ENCODE measurements around the gene SFRP2.

SFRP2 gene

DNA sequence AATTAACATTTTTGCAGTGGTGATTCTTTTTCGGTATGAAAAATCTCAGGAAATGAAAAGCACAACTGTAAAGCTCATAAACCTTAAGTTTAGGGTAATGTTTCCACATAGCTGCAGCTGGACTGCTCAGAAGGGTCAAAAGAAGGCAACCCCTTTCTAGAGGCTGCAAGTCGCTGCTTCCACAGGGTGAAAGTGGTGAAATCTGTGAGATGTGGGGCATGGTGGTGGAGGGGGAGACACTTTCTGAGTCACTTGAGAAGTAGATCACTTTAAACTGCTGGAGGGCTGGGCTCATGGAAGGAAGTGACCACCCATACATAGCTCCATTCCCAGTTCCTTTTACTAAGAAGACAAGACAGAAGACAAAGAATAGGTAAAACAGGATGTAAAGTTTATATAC lies 8.7 kb downstream of the SFRP2 start:
- DNase-seq (ENCODE audit: low spot score in 2 of 2) (no peak), ATAC-seq (replicated peaks; ENCODE audit: extremely low read depth, poor library complexity, severe bottlenecking) (no peak)
- H3K27ac Mint-ChIP-seq (ENCODE audit: low read depth) = no peak overlapping the region
- no peaks in the 10 kb centered on the region for H3K4me1 Mint-ChIP-seq
- no peak overlapping the region for H3K4me3 Mint-ChIP-seq
- H3K36me3 Mint-ChIP-seq (ENCODE audit: insufficient read depth) = peaks cover 3% of the 10 kb centered on the region
- H3K27me3 Mint-ChIP-seq = peaks cover 91% of the 10 kb centered on the region
- no peaks in the 10 kb centered on the region for H3K9me3 Mint-ChIP-seq

DNA sequence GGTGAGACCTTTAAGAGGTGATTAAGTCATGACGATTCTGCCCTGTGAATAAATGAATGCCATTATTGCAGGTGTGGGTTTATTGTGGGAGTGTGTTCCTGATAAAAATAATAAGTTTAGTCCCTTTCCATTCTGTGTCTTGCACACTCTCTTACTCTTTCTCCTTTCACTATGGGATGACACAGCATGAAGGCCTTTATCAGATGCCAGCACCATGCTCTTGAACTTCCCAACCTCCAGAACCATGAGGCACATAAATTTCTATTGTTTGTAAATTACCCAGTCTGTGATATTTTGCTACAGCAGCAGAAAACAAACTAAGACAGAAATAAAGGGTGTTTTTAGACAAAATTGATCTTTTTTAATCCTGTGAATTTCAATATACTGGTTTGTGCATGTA lies 10.5 kb downstream of the SFRP2 start:
- DNase-seq (ENCODE audit: low spot score in 2 of 2) (no peak), ATAC-seq (replicated peaks; ENCODE audit: extremely low read depth, poor library complexity, severe bottlenecking) (no peak)
- H3K4me3 Mint-ChIP-seq = no peak overlapping the region
- no peaks in the 10 kb centered on the region for H3K4me1 Mint-ChIP-seq
- H3K36me3 Mint-ChIP-seq (ENCODE audit: insufficient read depth) = peaks cover 3% of the 10 kb centered on the region
- H3K27me3 Mint-ChIP-seq = peaks cover 77% of the 10 kb centered on the region
- H3K27ac Mint-ChIP-seq (ENCODE audit: low read depth) = no peak overlapping the region
- H3K9me3 Mint-ChIP-seq = no peaks in the 10 kb centered on the region

DNA sequence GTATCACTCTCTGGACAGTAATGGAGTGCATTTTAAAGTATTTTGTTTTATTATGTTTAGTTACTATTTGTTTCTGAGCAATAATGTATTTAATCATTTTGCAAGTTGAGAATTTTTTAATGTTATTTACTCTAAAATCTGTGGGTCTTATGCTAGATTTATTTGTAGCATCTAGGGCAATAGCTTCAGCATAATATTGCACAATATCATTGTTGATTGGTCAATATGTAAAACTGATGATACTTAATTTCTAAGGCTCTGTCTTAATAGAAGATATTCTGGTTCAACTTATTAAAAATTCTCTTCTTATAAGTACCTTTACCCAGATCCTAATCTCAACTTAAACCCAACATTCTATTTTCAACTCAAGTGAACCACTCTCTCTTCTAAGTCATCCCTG lies 11.5 kb downstream of the SFRP2 start:
- DNase-seq (ENCODE audit: low spot score in 2 of 2) (no peak), ATAC-seq (replicated peaks; ENCODE audit: extremely low read depth, poor library complexity, severe bottlenecking) (no peak)
- Mint-ChIP-seq H3K9me3 (no peaks in the 10 kb centered on the region), H3K4me3 (no peak overlapping the region), H3K4me1 (no peaks in the 10 kb centered on the region), H3K27me3 (peaks cover 77% of the 10 kb centered on the region), H3K27ac (ENCODE audit: low read depth) (no peak overlapping the region), H3K36me3 (ENCODE audit: insufficient read depth) (peaks cover 3% of the 10 kb centered on the region)

DNA sequence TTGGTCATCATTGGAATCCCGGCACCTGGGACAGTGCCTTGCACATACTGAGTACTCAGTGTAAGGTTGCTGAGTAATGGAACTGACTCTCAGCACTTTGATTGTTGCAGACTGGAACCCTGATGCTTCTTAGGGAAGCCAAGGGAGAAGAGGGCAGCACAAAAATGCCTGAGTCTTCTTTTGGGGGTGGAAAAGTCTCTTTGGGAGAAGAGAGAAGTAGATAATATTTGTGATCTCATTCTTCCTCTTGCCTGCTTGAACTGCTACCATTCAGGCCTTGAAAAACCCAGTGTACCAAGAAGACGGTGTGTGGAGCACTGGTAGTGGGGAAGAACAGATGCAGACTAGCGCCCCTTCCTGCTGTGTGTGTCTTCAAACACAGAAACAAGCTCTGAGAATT lies 12.3 kb downstream of the SFRP2 start:
- H3K9me3 Mint-ChIP-seq = no peaks in the 10 kb centered on the region
- peaks cover 77% of the 10 kb centered on the region for H3K27me3 Mint-ChIP-seq
- no peaks in the 10 kb centered on the region for H3K4me1 Mint-ChIP-seq
- no peak for ATAC-seq (replicated peaks; ENCODE audit: extremely low read depth, poor library complexity, severe bottlenecking)
- DNase-seq (ENCODE audit: low spot score in 2 of 2) = no peak
- H3K36me3 Mint-ChIP-seq (ENCODE audit: insufficient read depth) = peaks cover 3% of the 10 kb centered on the region
- no peak overlapping the region for H3K4me3 Mint-ChIP-seq
- H3K27ac Mint-ChIP-seq (ENCODE audit: low read depth) = no peak overlapping the region

DNA sequence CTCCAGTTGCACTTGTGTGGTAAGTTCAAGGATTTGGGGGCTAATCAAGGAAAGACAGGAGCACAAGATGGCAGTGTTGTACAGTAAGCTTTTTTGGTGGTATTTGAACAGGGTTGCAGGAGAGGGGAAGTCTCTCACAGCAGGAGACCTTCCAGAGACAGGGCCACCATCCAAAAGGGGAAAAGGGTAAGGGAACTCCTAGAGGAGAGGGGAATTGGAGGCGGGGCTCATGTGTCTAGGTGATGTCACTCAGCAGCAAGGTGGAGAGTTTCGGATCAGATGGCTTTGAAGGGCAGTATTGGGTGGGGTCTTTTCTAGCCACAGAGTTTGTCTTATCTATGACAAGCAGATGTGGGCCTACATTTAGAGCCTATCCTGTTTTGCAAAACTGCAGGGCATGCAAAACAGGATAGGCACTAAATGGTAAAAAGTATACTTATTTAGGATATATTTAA lies 15.6 kb downstream of the SFRP2 start:
- Mint-ChIP-seq H3K9me3 (no peaks in the 10 kb centered on the region), H3K4me3 (no peak overlapping the region), H3K27ac (ENCODE audit: low read depth) (no peak overlapping the region), H3K4me1 (no peaks in the 10 kb centered on the region), H3K36me3 (ENCODE audit: insufficient read depth) (no peaks in the 10 kb centered on the region), H3K27me3 (peaks cover 69% of the 10 kb centered on the region)
- ATAC-seq (replicated peaks; ENCODE audit: extremely low read depth, poor library complexity, severe bottlenecking) (no peak), DNase-seq (ENCODE audit: low spot score in 2 of 2) (no peak)

DNA sequence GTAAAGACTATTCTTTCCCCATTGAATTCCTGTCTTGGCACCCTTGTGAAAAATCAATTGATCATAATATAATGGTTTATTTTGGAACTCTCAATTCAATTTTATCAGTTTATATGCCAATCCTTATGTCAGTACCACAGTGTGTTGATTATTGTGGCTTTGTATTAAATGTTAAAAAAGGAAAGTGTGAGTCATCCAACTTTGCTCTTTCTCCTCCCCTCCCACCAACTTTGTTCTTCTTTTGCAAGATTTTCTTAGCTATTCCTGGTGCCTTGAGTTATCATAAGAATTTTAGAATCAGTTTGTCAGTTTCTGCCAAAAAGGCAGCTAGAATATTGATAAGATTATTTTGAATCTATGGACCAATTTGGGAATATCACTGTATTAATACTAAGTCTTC lies 17.8 kb downstream of the SFRP2 start:
- DNase-seq (ENCODE audit: low spot score in 2 of 2) (no peak), ATAC-seq (replicated peaks; ENCODE audit: extremely low read depth, poor library complexity, severe bottlenecking) (no peak)
- Mint-ChIP-seq H3K9me3 (no peaks in the 10 kb centered on the region), H3K27ac (ENCODE audit: low read depth) (no peak overlapping the region), H3K36me3 (ENCODE audit: insufficient read depth) (no peaks in the 10 kb centered on the region), H3K27me3 (peaks cover 48% of the 10 kb centered on the region), H3K4me3 (no peak overlapping the region), H3K4me1 (no peaks in the 10 kb centered on the region)

- no peaks in the 10 kb centered on the region for H3K9me3 Mint-ChIP-seq
- no peak overlapping the region for H3K4me3 Mint-ChIP-seq
- no peak overlapping the region for H3K27ac Mint-ChIP-seq (ENCODE audit: low read depth)
- no peaks in the 10 kb centered on the region for H3K36me3 Mint-ChIP-seq (ENCODE audit: insufficient read depth)
- H3K27me3 Mint-ChIP-seq = peaks cover 59% of the 10 kb centered on the region
- no peak for DNase-seq (ENCODE audit: low spot score in 2 of 2)
- H3K4me1 Mint-ChIP-seq = no peaks in the 10 kb centered on the region
- ATAC-seq (replicated peaks; ENCODE audit: extremely low read depth, poor library complexity, severe bottlenecking) = no peak
These were observed 22.1 kb downstream of the SFRP2 start for GRCh38 chr4:153766758-153767157.

DNA sequence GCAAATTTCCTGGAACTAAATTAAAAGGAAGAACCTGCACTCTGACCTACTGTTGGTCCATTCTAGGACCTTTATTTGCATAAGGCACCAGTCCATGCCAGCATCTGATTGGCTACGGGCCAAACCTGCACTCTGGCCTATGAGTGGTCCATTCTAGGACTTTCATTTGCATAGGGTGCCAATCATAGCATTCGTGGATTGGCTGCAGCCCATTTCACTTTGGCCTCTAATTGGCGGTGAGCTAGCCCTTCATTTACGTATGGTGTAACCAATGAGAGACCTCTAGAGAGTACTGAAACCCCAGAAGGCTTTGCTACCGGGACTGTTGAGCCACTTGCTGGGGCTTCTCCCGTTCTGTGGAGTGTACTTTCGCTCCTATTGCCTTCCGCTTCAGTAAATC lies 23.0 kb downstream of the SFRP2 start:
- Mint-ChIP-seq H3K27me3 (peaks cover 50% of the 10 kb centered on the region), H3K9me3 (no peaks in the 10 kb centered on the region), H3K27ac (ENCODE audit: low read depth) (no peak overlapping the region), H3K36me3 (ENCODE audit: insufficient read depth) (no peaks in the 10 kb centered on the region), H3K4me1 (no peaks in the 10 kb centered on the region), H3K4me3 (no peak overlapping the region)
- DNase-seq (ENCODE audit: low spot score in 2 of 2) (no peak), ATAC-seq (replicated peaks; ENCODE audit: extremely low read depth, poor library complexity, severe bottlenecking) (no peak)

DNA sequence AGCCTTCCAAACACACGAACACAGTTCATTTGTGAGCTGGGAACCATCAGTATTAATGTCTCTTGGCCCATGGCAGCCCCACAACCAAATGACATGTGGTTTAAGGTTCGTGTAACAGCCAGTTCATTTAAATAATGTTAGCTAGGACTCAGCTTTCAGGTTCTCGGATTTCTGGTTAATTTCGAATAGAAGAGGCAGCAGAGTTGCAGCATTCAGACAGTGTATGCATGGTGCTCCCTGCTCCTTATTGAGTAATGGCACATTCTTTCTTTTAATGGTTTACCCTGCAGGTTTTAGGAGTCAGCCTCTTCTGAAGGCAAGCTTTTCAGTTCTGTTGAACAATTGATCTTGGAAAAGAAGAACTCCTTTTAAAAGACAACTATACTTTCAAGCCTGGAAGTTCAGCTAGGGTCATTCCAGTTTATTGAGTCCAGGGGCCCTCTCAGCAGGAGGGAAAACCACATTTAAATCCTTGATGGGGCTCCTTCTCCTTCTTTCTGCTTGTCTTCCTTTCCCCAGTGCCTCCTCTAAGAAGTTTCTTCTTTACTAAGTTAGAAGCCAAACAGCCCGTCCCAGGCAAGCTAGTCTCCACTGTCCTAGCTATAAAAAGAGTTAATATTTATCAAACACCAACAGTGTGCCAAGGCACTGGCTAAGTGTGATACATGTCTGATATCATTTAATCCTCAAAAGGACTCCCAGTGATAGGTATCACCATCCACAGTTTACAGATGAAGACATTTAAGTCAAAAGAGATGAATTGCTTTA lies 24.1 kb downstream of the SFRP2 start:
- no peak for ATAC-seq (replicated peaks; ENCODE audit: extremely low read depth, poor library complexity, severe bottlenecking)
- Mint-ChIP-seq H3K9me3 (no peaks in the 10 kb centered on the region), H3K27me3 (peaks cover 45% of the 10 kb centered on the region), H3K27ac (ENCODE audit: low read depth) (no peak overlapping the region), H3K36me3 (ENCODE audit: insufficient read depth) (no peaks in the 10 kb centered on the region), H3K4me3 (no peak overlapping the region), H3K4me1 (no peaks in the 10 kb centered on the region)
- no peak for DNase-seq (ENCODE audit: low spot score in 2 of 2)

DNA sequence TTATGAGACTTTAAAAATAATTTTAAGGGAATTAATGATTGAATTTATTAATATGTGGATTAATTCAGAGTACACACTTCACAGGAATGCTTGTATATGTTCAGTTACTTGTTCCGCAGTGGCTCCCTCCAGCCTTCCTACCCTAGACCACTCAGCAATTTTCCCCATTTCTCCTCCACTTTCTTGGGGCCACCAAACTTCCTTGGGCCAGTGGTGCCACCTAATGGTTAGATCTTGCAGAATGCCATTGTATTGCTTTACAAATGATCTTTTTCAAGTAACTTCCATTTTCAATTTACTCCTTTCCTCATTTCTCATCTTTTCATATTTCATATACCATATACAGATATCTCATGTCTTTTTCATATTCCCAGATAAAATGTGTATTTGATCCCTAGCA lies 25.5 kb downstream of the SFRP2 start:
- Mint-ChIP-seq H3K4me1 (no peaks in the 10 kb centered on the region), H3K9me3 (no peaks in the 10 kb centered on the region), H3K27me3 (peaks cover 49% of the 10 kb centered on the region), H3K4me3 (no peak overlapping the region), H3K27ac (ENCODE audit: low read depth) (no peak overlapping the region), H3K36me3 (ENCODE audit: insufficient read depth) (no peaks in the 10 kb centered on the region)
- ATAC-seq (replicated peaks; ENCODE audit: extremely low read depth, poor library complexity, severe bottlenecking) = no peak
- DNase-seq (ENCODE audit: low spot score in 2 of 2) = no peak

GRCh38 chr4:153759407-153760316 lies 29.2 kb downstream of the SFRP2 start, which contains the start of gene RNF175:
Gene RNF175 (minus strand): TSS chr4:153760024. CDS start chr4:153759862, 162 bp downstream.
- H3K36me3 Mint-ChIP-seq (ENCODE audit: insufficient read depth) = no peaks in the 10 kb centered on the region
- peaks cover 70% of the 10 kb centered on the region for H3K27me3 Mint-ChIP-seq
- H3K4me3 Mint-ChIP-seq = no peak within 1 kb of the TSS
- ATAC-seq (replicated peaks; ENCODE audit: extremely low read depth, poor library complexity, severe bottlenecking) (no peak), DNase-seq (ENCODE audit: low spot score in 2 of 2) (no peak)
- no peaks in the 10 kb centered on the region for H3K9me3 Mint-ChIP-seq
- H3K27ac Mint-ChIP-seq (ENCODE audit: low read depth) = no peak within 1 kb of the TSS
- H3K4me1 Mint-ChIP-seq = no peaks in the 10 kb centered on the region

DNA sequence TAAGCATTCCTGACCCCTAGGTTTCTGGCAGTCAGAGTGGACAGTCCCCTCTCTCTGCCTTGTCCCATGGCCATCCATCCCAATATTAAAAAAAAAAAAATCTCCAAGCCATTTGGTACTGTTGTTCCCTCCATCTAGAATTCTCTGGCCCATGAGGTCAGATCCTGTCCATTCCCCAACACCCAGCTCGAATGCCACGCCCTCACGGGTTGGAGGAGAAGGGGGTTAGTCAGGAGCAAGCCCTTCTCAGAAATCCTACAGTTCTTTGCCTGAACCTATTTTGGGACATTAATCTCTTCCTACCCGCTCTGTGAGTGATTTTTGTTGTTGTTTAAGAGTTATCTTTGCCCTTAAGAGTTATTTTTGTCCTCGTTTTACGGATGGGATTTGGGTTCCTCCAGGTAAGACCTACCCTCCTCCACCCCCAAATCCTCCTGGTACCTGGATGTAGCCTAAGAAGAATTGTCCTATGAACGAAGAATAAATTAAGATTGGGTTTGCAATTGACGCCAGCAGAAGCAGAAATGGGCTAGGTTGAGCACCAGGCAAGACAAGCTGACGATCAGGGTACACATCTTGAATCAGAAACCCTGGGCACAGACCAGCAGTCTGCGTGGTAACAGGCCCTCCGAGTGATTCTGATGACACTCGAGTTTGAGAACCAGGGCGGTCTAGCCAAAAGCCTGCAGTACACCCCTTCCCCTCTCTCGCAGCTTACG lies 30.0 kb downstream of the SFRP2 start:
- no peak overlapping the region for H3K4me3 Mint-ChIP-seq
- H3K27ac Mint-ChIP-seq (ENCODE audit: low read depth) = no peak overlapping the region
- DNase-seq (ENCODE audit: low spot score in 2 of 2) (no peak), ATAC-seq (replicated peaks; ENCODE audit: extremely low read depth, poor library complexity, severe bottlenecking) (no peak)
- H3K4me1 Mint-ChIP-seq = no peaks in the 10 kb centered on the region
- H3K27me3 Mint-ChIP-seq = peaks cover 67% of the 10 kb centered on the region
- H3K9me3 Mint-ChIP-seq = no peaks in the 10 kb centered on the region
- H3K36me3 Mint-ChIP-seq (ENCODE audit: insufficient read depth) = no peaks in the 10 kb centered on the region
